Ovary (tissue), 3 donors: ENCODE data around the gene XCL2.

Experiments used
- CTCF ChIP-seq, 3 donors: fragments of 450-650 bp in 2 of 3; fragments of 200-600 bp in 1 of 3; IDR thresholded peaks; one replicate each; pipeline versions ENCODE4 v1.5.1 to v1.8.0; 2016 to 2022; ENCODE audit warnings: antibody characterized with exemption in 3 of 3, mild to moderate bottlenecking in 1 of 3
- EP300 ChIP-seq: sonication (generic); formaldehyde crosslinking; IDR thresholded peaks from one replicate; pipeline ENCODE4 v1.6.1; 2017; ENCODE audit warnings: antibody characterized with exemption
- POLR2A ChIP-seq: fragments of 450-650 bp; IDR thresholded peaks from one replicate; pipeline ENCODE4 v1.6.1; 2017; ENCODE audit warnings: antibody characterized with exemption, mild to moderate bottlenecking, moderate library complexity
- donor health status: DM: no; HTN: no; CAD: no.

GRCh38 chr1:168567007-168567406 lies 23.2 kb upstream of the XCL2 start:
- no peak for TF ChIP-seq CTCF (IDR thresholded peaks at IDR 0.05)
- TF ChIP-seq POLR2A, result no peak
- TF ChIP-seq EP300, result no peak
